H54 (cell line): Measurements from ENCODE around the gene TUFT1.
"Not testable (repeated sequence)": the region's sequence is repeated elsewhere in the genome, so short reads cannot be mapped to it uniquely, and the experiment has no call there.

ENCODE experiments used
- DNase-seq: peaks from one replicate; pipeline ENCODE4 v3.0.0; 2011; ENCODE audit warnings: low spot score, mixed read lengths; ENCODE audit not compliant: insufficient read length
- FAIRE-seq: peaks from 3 replicates; lab custom pipeline; 2011; peaks lifted over from hg19 to GRCh38; lab: Jason Lieb, UNC
- POLR2A ChIP-seq: IDR thresholded peaks from 2 replicates; pipeline ENCODE4 v1.6.1; 2011; ENCODE audit warnings: low read depth, mild to moderate bottlenecking, low read length

The TUFT1 gene

GRCh38 chr1:151618003-151618402, 77.9 kb downstream of the TUFT1 start:
- DNase-seq (no peak), FAIRE-seq (no peak)
- no peak for TF ChIP-seq POLR2A

- DNase-seq = no peak
- FAIRE-seq = no peak
- TF ChIP-seq POLR2A = no peak
These were observed 78.4 kb downstream of the TUFT1 start for GRCh38 chr1:151618470-151618869.

DNA sequence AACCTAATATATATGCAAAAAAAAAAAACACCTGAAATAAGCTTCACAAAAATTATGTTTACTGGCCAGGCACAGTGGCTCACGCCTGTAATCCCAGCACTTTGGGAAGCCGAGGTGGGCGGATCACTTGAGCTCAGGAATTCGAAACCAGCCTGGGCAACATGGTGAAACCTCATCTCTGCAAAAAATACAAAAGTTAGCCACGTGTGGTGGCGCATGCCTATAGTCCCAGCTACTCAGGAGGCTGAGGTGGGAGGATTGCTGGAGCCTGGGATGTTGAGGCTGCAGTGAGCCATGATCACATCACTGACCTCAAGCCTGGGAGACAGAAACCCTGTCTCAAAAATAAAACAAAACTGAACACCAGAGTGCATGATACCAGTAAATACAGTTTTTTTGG, 78.9 kb downstream of the TUFT1 start:
- FAIRE-seq, DNase-seq: not testable (repeated sequence)

DNA sequence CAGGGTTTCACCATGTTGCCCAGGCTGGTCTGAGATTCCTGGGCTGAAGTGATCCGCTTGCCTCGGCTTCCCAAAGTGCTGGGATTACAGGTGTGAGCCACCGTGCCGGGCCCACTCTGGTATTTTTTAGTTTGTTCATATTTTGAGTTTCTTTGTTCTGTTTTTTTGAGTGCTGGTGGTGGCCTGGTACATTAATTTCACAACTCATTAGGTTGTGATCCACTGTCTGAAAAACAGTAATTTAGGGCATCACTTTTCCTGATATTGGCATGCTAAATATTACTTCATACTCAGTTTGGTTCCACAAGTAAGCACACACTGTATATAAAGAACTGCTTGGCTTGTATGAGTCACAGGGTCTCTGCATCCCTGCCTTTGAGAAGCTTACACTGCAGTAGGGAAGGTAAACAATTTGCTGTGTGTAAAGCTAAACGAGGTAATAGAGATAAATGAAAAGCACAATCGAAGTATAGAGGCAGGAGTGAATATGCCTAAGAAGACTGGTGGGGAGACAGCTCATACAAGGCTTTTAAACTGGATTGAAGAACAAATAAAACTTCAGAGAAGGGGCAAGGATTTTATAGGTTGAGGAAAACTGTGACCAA, 79.5 kb downstream of the TUFT1 start:
- no peak for TF ChIP-seq POLR2A
- FAIRE-seq (peak; percentile 93), DNase-seq (no peak)

DNA sequence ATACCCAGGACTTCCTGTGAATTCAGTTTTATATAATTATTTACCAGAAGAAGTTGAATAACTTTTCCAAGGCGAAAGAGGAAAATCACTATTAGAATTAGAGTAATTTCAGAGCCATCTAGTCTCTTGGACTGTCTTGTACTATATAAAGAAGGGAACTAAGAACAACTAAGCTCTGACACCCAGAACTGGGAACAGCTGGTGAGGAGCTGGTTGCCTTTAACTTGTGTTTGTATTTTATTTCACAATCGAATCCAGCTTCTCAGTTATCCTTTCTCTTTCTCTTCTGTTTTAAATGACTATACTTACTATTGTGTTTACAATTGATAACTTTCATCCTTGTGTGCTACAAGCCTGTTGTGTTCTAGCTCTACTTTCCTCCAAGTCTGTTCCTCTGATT, 80.2 kb downstream of the TUFT1 start:
- DNase-seq (no peak), FAIRE-seq (no peak)
- TF ChIP-seq POLR2A = no peak

DNA sequence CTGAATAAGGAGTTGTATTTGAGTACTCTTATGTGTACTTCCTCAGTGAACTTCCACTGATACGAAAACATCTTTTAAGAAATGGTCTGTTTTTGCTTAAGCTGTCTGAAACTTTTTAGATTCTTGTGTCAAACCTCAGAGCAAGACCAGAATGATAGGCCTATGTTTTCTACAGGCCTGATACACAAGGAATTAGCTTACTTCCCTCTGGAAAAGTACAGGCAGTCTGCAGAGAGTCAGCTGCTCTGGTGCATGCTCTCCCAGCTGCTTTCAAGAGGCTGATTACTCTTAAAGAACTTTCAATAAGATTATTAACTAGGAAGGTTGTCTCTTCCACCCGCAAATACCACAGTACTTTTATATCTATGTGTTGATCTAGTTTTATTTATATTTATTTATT, 81.2 kb downstream of the TUFT1 start:
- FAIRE-seq (no peak), DNase-seq (no peak)
- TF ChIP-seq POLR2A = no peak

DNA sequence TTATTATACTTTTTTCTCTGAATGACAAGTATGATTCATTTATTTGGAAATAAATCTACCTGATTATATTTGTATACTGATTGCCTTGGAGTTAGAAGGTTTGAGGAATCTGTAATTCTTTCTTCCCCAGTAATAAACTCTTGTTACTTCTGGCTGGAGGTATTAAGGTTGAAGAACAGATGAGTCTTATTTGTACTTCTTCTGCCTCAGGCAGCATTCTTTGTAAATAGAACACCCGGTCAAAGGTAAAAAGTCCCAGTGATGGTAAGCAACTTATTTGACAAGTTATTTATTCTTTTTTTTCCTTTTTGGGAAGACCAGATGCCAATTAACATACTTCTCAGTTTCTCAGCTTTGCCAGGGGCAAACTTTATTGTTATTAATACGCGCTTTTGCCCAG, 84.7 kb downstream of the TUFT1 start:
- no peak for TF ChIP-seq POLR2A
- DNase-seq (no peak), FAIRE-seq (no peak)

- FAIRE-seq = no peak
- no peak for TF ChIP-seq POLR2A
- no peak for DNase-seq
These were observed 86.7 kb downstream of the TUFT1 start for GRCh38 chr1:151626740-151627334.

DNA sequence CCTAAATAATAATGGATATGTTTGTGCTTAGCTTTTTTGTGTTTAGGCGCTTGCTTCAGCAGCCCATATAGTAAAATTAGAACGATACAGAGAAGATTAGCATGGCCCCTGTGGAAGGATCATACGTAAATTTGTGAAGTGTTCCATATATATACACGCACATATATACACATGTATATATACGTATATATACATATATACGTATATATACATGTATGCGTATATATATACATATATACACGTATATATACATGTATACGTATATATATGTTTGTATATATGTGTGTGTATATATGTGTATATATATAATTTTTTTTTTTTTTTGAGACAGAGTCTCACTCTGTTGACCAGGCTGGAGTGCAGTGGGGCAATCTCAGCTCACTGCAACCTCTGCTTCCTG, 89.2 kb downstream of the TUFT1 start:
- no peak for TF ChIP-seq POLR2A
- DNase-seq (no peak), FAIRE-seq (no peak)
